GM18870 (cell line): ENCODE measurements around the gene S100A3.

Source experiments
- ATAC-seq: cut with Tn5 transposase; IDR thresholded peaks from one replicate; pipeline ENCODE4 v1.9.1; 2021; ENCODE audit warnings: moderate library complexity; ENCODE audit not compliant: unreplicated experiment

Gene S100A3

DNA sequence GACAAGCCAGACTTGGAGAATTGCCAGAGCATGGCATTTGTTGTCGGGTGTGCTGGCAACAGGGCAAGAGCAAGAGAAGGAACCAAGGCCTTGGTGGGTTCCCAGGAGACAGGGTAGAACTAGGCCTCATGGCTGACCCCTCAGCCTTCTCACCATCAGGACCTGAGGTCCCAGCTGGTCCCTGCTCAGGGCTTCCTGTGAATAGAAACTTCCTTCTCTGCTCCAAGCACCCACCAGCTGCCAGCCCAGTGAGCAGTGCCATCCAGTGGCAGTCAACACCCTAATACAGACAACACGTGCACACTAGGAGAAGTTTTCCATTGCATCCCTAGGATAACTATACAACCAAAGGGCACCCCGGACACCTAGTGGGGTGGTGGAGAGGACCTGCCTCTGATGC, 36.0 kb downstream of the S100A3 start:
- ATAC-seq: no peak

DNA sequence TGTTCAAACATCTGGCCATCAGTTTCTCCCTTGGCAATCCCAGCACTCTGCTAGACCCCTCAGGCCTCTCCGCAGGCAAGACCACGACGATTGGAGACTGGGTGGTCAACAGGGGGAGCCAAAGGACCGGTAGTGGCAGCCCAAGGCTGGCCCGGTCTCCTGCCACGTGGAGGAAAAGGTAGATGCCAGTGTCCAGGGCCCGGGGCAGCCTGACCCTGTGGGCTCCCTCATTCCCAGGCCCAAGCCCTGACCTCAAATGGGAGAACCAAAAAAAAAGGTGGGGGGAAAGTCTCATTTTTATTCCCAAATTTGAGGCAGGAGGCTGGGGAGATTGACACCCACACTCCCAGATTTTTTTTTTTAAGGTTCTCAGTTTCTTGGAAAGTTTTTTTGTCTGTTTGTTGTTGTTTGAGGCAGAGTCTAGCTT, 38.1 kb downstream of the S100A3 start:
- ATAC-seq: no peak

DNA sequence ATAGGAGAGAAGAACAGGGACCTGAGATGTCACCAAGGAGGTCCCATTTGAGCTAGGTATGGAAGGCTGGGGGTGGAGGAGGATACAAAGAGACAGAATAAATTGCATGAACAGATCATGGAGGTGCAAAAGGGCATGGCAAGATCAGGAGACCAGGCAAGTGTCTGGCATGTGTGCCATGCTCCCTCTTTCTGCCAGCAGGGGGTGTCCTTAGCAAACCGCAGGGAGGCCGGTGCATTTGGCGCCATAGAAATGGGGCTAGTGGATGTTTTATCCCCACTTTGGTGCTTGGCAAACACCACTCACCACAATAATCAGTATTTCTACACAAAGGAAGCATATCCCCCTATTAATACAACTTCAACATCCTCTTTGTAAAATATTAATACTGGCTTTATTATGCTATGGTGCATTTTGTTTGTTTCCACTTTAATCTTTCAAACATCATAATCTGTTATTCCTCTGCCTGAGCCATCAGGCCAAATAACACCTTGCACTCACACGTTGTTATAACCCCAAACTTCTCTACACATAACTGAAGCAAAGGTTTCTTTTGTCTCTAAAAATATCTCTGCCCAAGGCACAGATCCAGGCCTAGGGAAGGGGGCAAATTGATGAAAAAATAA, 39.2 kb downstream of the S100A3 start:
- no peak for ATAC-seq

DNA sequence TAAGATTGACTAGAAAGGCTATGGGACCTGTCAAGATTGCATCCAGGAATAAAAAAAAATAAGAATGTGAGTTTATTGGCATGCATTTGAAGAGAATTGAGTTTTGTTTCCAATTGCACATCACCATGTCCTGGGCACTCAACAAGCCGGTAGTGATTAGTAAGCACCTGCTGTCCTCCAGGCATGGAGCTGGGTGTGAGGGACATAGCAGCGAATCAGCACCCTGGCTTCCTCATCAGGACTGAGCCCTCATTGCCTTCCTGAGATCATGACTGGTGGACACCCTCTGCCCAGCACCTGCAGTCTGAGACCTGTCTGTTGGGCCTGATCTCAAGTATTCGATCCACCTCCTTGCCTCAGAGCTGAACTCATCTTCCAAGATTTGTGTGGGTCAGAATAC, 40.0 kb downstream of the S100A3 start:
- no peak for ATAC-seq

DNA sequence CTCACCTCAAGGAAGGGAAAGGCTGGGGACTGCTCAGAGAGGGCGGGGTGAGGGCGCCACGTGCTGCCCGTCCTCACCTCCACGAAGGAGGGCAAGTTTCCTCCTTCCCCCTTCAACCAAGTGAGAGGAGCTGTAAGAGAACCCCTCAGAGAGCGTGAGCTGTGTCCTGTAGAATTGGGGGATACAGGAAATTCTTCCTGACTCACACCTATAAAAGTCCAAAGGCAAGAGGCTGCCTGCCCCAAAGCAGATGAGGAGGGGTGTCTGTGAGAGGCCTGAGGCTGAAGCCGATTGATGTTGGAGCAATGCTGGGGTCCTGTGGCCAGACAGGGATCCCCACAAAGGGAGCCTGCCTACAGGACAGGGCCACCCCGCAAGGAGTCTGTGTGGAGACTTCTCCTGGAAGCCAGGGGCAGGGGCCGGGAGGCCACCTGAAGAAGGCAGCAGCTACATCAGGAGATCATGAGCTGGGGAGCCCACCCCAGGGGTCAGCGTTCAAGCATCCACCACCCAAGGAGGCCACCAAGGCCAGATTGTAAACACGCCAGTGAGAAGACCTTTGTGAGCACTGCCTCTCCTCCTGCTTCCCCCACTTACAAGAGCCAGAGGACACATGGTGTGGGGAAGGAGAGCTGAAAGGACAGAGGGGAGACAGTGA, 41.0 kb downstream of the S100A3 start:
- no peak for ATAC-seq

DNA sequence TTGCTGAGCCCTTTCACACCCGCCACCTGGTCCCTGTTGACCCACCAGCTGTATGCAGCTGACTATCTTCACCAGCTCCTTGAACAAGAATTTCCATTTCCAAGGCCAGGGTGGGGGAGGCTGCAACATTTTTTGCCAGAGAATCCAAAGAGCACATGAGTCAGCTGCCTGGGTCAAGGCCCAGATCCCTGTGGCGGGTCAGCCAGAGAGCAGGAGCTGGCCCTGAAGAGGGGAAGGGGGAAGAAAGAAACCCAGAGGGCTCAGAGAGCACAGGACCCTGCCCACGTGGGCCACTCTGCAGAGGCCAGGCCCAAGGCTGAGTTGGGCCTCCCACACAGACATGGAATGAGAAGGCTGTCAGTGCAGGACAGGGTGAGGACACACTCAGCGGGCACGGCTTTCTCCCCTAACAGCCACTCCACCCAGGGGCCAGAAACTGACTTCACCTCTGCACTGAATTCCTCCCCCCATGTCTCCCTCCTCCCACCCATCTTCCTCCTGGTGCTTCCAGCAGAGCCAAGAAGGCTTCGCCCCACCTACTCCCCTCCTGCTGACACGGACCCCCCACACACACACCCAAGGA, 42.1 kb downstream of the S100A3 start:
- ATAC-seq: no peak

DNA sequence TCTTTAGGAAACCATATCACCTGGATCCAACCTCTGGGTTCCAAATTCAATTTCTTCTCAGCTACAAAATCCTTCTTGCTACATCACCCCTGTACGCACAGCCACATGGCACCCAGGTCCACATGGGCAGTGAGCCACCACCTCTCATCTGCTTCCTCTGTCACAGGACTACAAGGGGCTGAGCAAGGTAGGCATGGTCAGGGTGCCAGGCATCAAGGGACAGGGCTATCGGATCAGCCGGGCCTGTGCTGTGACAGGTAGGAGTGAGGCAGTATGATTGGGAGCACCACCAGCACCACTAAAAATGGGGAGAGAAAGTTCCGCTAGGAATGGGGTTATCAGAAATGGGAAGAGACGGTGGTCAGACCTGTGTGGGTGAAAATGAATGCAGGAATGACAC, 42.7 kb downstream of the S100A3 start:
- no peak for ATAC-seq

DNA sequence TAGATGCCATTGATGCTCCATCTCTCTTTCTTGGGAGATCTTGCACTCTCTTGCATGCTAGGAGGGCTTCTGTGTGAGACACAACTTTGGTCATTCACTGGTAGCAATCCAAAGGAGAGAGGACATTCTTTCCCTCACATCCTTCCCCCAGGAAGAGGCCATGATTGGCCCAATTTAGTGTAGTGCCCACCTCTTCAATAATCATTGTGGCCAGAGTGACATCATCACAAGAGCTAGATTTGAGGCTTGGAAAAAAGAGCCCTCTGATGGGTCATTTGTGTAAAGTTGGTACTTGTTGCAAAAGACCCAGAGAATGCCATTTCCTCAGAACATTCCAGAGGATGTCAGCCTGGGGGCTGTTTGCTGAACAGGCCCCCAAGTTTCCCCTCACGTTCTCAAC, 43.5 kb downstream of the S100A3 start:
- ATAC-seq: no peak

DNA sequence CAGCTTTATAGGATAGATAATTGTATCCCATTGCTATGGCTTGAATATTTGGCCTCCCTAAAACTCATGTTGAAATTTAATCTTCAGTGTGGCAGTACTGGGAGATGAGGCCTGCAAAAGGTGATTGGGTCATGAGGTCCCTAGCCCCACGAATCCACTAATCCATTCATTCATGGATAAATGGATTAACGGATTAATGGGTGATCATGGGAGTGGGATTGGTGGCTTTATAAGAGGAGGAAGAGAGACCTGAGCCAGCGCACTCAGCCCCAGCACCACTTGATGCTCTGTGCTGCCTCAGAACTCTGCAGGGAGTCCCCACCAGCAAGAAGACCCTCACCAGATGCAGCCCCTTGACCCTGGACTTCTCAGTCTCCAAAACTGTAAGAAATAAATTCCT, 45.3 kb downstream of the S100A3 start:
- no peak for ATAC-seq

DNA sequence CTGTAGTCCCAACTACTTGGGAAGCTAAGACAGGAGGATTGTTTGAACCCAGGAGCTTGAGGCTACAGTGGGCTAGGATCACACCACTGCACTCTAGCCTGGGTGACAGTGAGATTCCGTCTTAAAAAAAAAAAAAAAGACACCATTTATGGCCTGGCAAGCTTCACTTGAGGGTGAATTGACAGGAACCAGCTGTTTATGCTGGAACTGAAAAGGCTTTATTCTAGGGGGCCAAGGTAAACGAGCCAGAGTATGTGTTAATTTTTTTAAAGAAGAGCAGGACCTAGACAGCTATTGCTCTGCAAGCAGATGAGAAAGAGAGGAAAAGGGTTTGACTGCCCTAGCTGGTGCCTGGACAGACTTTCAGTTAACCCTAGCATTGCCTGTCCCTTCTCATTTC, 50.3 kb downstream of the S100A3 start:
- no peak for ATAC-seq
